NCI-H82 (cell line): ENCODE data around the gene FUT8.
"Not testable (repeated sequence)": the region's sequence is repeated elsewhere in the genome, so short reads cannot be mapped to it uniquely, and the experiment has no call there.

Experiments
- DNase-seq: peaks from one replicate; lab custom pipeline; 2025; lab: John Stamatoyannopoulos, UW

The FUT8 gene

GRCh38 chr14:65717384-65717915 is 304.9 kb downstream of the FUT8 start:
- not testable (repeated sequence) for DNase-seq

- DNase-seq, result no peak
Observed at GRCh38 chr14:65718629-65719028, 306.1 kb downstream of the FUT8 start.

GRCh38 chr14:65720171-65720570 is 307.6 kb downstream of the FUT8 start:
- no peak for DNase-seq

GRCh38 chr14:65720743-65721142 is 308.2 kb downstream of the FUT8 start:
- DNase-seq, result no peak

- DNase-seq, result no peak
Observed at GRCh38 chr14:65723348-65723747, 310.8 kb downstream of the FUT8 start.

- DNase-seq, result no peak
Observed at GRCh38 chr14:65728604-65729003, 316.1 kb downstream of the FUT8 start.

- no peak for DNase-seq
Observed at GRCh38 chr14:65729566-65729965, 317.0 kb downstream of the FUT8 start.

- DNase-seq, result no peak
Observed at GRCh38 chr14:65731933-65732506, 319.5 kb downstream of the FUT8 start.

- no peak for DNase-seq
Observed at GRCh38 chr14:65738339-65738738, 325.8 kb downstream of the FUT8 start.

GRCh38 chr14:65745396-65746190 is 333.1 kb downstream of the FUT8 start:
- peak; percentile 30 for DNase-seq

GRCh38 chr14:65748796-65749195 is 336.3 kb downstream of the FUT8 start:
- no peak for DNase-seq

- DNase-seq, result no peak
Observed at GRCh38 chr14:65749287-65749686, 336.8 kb downstream of the FUT8 start.

GRCh38 chr14:65750906-65751305 is 338.4 kb downstream of the FUT8 start:
- peak; percentile 32 for DNase-seq

GRCh38 chr14:65751510-65751909 is 339.0 kb downstream of the FUT8 start:
- peak; percentile 48 for DNase-seq

- DNase-seq, result no peak
Observed at GRCh38 chr14:65753061-65753460, 340.5 kb downstream of the FUT8 start.

GRCh38 chr14:65755331-65755730 is 342.8 kb downstream of the FUT8 start:
- no peak for DNase-seq

- DNase-seq, result no peak
Observed at GRCh38 chr14:65756880-65757279, 344.4 kb downstream of the FUT8 start.

GRCh38 chr14:65769151-65769550 is 356.6 kb downstream of the FUT8 start:
- peak; percentile 1 for DNase-seq

GRCh38 chr14:65770681-65771080 is 358.2 kb downstream of the FUT8 start:
- DNase-seq, result no peak

GRCh38 chr14:65771271-65771670 is 358.7 kb downstream of the FUT8 start:
- no peak for DNase-seq

- no peak for DNase-seq
Observed at GRCh38 chr14:65772466-65772865, 359.9 kb downstream of the FUT8 start.

GRCh38 chr14:65772921-65773574 is 360.5 kb downstream of the FUT8 start:
- no peak for DNase-seq

GRCh38 chr14:65774041-65774440 is 361.5 kb downstream of the FUT8 start:
- DNase-seq, result no peak
